GM12878 (cell line): ENCODE data around the gene MIA2. TPM values are rescaled to one million over a fixed set of nuclear protein-coding genes. Genes with fewer than 3 reads are reported as not detected.
A peak's percentile ranks its signal among the peaks of the same experiment; 100 is the strongest.

Experiments used
- ATF7 ChIP-seq: fragments of 450-650 bp; IDR thresholded peaks from 2 replicates; pipeline ENCODE4 v1.6.1; 2016; ENCODE audit warnings: low read depth, mild to moderate bottlenecking
- CEBPB ChIP-seq, 2 experiments: fragments of 150-350 bp in 1 of 2; IDR thresholded peaks; 2 replicates each; pipeline ENCODE4 v1.6.1; 2012 to 2014; ENCODE audit warnings: low read depth in 2 of 2, low read length in 2 of 2, borderline replicate concordance in 1 of 2, inconsistent platforms in 1 of 2
- CHD4 ChIP-seq: fragments of 200-600 bp; sonication (generic); IDR thresholded peaks from 2 replicates; pipeline ENCODE4 v1.6.1; 2016; ENCODE audit warnings: mild to moderate bottlenecking
- DPF2 ChIP-seq: fragments of 450-650 bp; IDR thresholded peaks from 2 replicates; pipeline ENCODE4 v1.6.1; 2017; ENCODE audit warnings: mild to moderate bottlenecking
- EP300 ChIP-seq, 2 experiments: fragments of 150-350 bp in 1 of 2; IDR thresholded peaks; 2 replicates each; pipeline ENCODE4 v1.6.1; 2011 to 2012; ENCODE audit warnings: low read depth in 2 of 2, low read length in 2 of 2, borderline replicate concordance in 1 of 2, improper control_type of control experiment in 1 of 2, inconsistent platforms in 1 of 2; ENCODE audit not compliant: control insufficient read depth in 1 of 2
- ESRRA ChIP-seq: IDR thresholded peaks from 2 replicates; pipeline ENCODE4 v1.6.1; 2012; ENCODE audit warnings: mild to moderate bottlenecking, low read length, improper control_type of control experiment
- RAD21 ChIP-seq: IDR thresholded peaks from 2 replicates; pipeline ENCODE4 v1.6.1; 2011; ENCODE audit warnings: mild to moderate bottlenecking, low read depth, low read length, moderate library complexity; ENCODE audit not compliant: insufficient read depth
- RCOR1 ChIP-seq: conservative IDR thresholded peaks from 2 replicates; pipeline ENCODE4 v1.6.1; 2012; ENCODE audit warnings: low read depth, low read length, improper control_type of control experiment
- RFX5 ChIP-seq: IDR thresholded peaks from 2 replicates; pipeline ENCODE4 v1.6.1; 2011; ENCODE audit warnings: low read depth, low read length, improper control_type of control experiment
- RUNX3 ChIP-seq: IDR thresholded peaks from 2 replicates; pipeline ENCODE4 v1.6.1; 2012; ENCODE audit warnings: low read length, inconsistent platforms
- SIX5 ChIP-seq: IDR thresholded peaks from 2 replicates; pipeline ENCODE4 v1.6.1; 2011; ENCODE audit warnings: mild to moderate bottlenecking, low read depth, low read length, moderate library complexity; ENCODE audit not compliant: severe bottlenecking
- SP1 ChIP-seq: IDR thresholded peaks from one replicate; pipeline ENCODE4 v1.6.1; 2011; ENCODE audit warnings: low read depth, low read length
- SUZ12 ChIP-seq: fragments of 200-600 bp; sonication (generic); IDR thresholded peaks from one replicate; pipeline ENCODE4 v1.6.1; 2018; ENCODE audit warnings: antibody characterized with exemption, mild to moderate bottlenecking; ENCODE audit not compliant: unreplicated experiment
- TBL1XR1 ChIP-seq: IDR thresholded peaks from 2 replicates; pipeline ENCODE4 v1.6.1; 2012; ENCODE audit warnings: low read depth, low read length, improper control_type of control experiment
- ZNF622 ChIP-seq: fragments of 450-650 bp; IDR thresholded peaks from 2 replicates; pipeline ENCODE4 v1.6.1; 2017; ENCODE audit warnings: mild to moderate bottlenecking, inconsistent platforms
- polyA plus RNA-seq, 11 experiments: library from polyadenylated mRNA; depleted of rRNA in 4 of 11; unstranded in 6 of 11; stranded (reverse) in 5 of 11; fragments of >200 nt; fragmentation: Nextera tagmentation in 4 of 11; fragmentation: Illumina TruSeq in 1 of 11; extraction: Ambion mirVana in 4 of 11; extraction: Trizol in 1 of 11; gene quantifications; 1 replicate in 1 of 11; 2 replicates in 10 of 11; pipeline versions ENCODE4 v1.2.1 to v1.2.3, GENCODE V29; 2011 to 2016; ENCODE audit warnings: inconsistent platforms in 2 of 11, missing spikeins in 2 of 11, low read depth in 1 of 11
- total RNA-seq, 4 experiments: library from RNA; depleted of rRNA in 3 of 4; stranded (reverse); fragments of >200 nt in 3 of 4; fragmentation: Illumina TruSeq in 1 of 4; extraction: Trizol in 1 of 4; gene quantifications; 2 replicates each; pipeline versions ENCODE4 v1.2.1 to v1.2.3, GENCODE V29; 2013 to 2021
- TF ChIP-seq, protein P1 (sequence below): IDR thresholded peaks from 2 replicates; pipeline ENCODE4 v1.6.1; 2012; ENCODE audit warnings: mild to moderate bottlenecking, low read depth, low read length
- TF ChIP-seq, protein P2 (sequence below): fragments of 450-650 bp; IDR thresholded peaks from 2 replicates; pipeline ENCODE4 v1.6.1; 2017; ENCODE audit warnings: low read depth, mild to moderate bottlenecking, moderate library complexity
- TF ChIP-seq, protein P3 (sequence below): fragments of 450-650 bp; formaldehyde crosslinking; IDR thresholded peaks from 2 replicates; pipeline ENCODE4 v1.4.0; 2020; ENCODE audit warnings: mild to moderate bottlenecking, moderate library complexity
- TF ChIP-seq, protein P4 (sequence below): fragments of 450-650 bp; IDR thresholded peaks from 2 replicates; pipeline ENCODE4 v1.6.1; 2014; ENCODE audit warnings: mild to moderate bottlenecking

Gene MIA2
- total and polyA plus RNA-seq, 10 of the 15 experiments (the other 5 are each of a cell fraction or from before 2014, with no cell fraction given) = 6.3 to 36.8 (median 17.1) TPM

DNA sequence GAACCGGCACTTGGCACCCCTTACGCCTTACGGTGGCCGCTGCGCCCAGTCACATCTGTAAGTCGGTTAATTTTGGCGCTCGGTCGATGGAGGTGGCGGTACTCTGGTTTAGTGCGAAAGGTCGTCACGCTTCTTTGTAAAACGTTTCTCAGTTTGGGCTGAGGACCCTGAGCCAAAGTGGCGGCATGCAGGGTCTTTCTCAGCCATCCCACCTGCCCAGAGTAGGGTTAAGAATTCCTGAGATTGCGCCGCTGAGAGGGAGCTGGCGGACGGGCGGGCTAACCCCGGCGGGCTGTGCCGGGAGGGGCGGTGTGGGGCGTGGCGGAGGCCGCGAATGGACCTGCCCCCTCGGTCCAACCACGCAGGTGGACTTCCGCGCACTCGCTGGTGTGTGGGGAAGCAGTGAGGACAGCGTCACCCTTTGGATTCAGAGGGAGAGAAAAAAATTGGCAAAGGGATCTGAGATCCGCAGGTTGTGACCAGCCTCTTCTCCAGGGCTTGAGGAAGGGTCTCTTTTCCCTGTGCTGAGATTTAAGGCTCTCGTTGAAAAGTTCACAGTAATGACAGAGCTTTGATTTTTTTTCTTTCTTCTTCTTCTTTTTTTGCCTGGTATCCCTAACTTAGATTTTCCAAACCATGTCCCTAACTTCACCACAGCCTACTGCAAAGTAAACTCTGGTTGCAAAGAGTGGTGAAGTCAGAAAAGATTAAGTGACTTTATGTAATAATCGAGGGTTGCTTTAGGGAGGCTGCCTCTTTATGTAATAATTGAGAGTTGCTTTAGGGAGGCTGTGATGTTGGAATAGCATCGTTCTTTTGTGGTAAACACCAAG lies 199.1 kb downstream of the MIA2 start (continued):
- TF ChIP-seq ATF7 = no peak
- TF ChIP-seq DPF2 = 0 out of 2 replicates have a peak, but pooled peaks have one; percentile 31
- TF ChIP-seq, protein P1, sequence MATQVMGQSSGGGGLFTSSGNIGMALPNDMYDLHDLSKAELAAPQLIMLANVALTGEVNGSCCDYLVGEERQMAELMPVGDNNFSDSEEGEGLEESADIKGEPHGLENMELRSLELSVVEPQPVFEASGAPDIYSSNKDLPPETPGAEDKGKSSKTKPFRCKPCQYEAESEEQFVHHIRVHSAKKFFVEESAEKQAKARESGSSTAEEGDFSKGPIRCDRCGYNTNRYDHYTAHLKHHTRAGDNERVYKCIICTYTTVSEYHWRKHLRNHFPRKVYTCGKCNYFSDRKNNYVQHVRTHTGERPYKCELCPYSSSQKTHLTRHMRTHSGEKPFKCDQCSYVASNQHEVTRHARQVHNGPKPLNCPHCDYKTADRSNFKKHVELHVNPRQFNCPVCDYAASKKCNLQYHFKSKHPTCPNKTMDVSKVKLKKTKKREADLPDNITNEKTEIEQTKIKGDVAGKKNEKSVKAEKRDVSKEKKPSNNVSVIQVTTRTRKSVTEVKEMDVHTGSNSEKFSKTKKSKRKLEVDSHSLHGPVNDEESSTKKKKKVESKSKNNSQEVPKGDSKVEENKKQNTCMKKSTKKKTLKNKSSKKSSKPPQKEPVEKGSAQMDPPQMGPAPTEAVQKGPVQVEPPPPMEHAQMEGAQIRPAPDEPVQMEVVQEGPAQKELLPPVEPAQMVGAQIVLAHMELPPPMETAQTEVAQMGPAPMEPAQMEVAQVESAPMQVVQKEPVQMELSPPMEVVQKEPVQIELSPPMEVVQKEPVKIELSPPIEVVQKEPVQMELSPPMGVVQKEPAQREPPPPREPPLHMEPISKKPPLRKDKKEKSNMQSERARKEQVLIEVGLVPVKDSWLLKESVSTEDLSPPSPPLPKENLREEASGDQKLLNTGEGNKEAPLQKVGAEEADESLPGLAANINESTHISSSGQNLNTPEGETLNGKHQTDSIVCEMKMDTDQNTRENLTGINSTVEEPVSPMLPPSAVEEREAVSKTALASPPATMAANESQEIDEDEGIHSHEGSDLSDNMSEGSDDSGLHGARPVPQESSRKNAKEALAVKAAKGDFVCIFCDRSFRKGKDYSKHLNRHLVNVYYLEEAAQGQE = no peak
- no peak for TF ChIP-seq SIX5
- TF ChIP-seq RFX5 = no peak
- TF ChIP-seq CHD4 = no peak
- TF ChIP-seq RAD21 = peak; percentile 31; the same call in 1 of the 2 replicates
- no peak for TF ChIP-seq SUZ12
- peak; percentile 10; the same call in 1 of the 2 replicates for TF ChIP-seq RUNX3
- TF ChIP-seq TBL1XR1 = no peak
- no peak for TF ChIP-seq EP300 (IDR thresholded peaks at IDR 0.05; ENCODE audit: borderline replicate concordance in 1 of 2, control insufficient read depth in 1 of 2, low read depth in 2 of 2, low read length in 2 of 2)
- TF ChIP-seq RCOR1 = peak; percentile 25; the same call in 1 of the 2 replicates
- TF ChIP-seq CEBPB (IDR thresholded peaks at IDR 0.05; ENCODE audit: borderline replicate concordance in 1 of 2, low read depth in 2 of 2, low read length in 2 of 2) = no peak
- peak; percentile 43 for TF ChIP-seq SP1
- TF ChIP-seq, protein P2, sequence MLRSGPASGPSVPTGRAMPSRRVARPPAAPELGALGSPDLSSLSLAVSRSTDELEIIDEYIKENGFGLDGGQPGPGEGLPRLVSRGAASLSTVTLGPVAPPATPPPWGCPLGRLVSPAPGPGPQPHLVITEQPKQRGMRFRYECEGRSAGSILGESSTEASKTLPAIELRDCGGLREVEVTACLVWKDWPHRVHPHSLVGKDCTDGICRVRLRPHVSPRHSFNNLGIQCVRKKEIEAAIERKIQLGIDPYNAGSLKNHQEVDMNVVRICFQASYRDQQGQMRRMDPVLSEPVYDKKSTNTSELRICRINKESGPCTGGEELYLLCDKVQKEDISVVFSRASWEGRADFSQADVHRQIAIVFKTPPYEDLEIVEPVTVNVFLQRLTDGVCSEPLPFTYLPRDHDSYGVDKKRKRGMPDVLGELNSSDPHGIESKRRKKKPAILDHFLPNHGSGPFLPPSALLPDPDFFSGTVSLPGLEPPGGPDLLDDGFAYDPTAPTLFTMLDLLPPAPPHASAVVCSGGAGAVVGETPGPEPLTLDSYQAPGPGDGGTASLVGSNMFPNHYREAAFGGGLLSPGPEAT = peak; percentile 81
- no peak for TF ChIP-seq ZNF622
- no peak for TF ChIP-seq ESRRA
- TF ChIP-seq, protein P3, sequence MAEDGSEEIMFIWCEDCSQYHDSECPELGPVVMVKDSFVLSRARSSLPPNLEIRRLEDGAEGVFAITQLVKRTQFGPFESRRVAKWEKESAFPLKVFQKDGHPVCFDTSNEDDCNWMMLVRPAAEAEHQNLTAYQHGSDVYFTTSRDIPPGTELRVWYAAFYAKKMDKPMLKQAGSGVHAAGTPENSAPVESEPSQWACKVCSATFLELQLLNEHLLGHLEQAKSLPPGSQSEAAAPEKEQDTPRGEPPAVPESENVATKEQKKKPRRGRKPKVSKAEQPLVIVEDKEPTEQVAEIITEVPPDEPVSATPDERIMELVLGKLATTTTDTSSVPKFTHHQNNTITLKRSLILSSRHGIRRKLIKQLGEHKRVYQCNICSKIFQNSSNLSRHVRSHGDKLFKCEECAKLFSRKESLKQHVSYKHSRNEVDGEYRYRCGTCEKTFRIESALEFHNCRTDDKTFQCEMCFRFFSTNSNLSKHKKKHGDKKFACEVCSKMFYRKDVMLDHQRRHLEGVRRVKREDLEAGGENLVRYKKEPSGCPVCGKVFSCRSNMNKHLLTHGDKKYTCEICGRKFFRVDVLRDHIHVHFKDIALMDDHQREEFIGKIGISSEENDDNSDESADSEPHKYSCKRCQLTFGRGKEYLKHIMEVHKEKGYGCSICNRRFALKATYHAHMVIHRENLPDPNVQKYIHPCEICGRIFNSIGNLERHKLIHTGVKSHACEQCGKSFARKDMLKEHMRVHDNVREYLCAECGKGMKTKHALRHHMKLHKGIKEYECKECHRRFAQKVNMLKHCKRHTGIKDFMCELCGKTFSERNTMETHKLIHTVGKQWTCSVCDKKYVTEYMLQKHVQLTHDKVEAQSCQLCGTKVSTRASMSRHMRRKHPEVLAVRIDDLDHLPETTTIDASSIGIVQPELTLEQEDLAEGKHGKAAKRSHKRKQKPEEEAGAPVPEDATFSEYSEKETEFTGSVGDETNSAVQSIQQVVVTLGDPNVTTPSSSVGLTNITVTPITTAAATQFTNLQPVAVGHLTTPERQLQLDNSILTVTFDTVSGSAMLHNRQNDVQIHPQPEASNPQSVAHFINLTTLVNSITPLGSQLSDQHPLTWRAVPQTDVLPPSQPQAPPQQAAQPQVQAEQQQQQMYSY = no peak
- TF ChIP-seq, protein P4, sequence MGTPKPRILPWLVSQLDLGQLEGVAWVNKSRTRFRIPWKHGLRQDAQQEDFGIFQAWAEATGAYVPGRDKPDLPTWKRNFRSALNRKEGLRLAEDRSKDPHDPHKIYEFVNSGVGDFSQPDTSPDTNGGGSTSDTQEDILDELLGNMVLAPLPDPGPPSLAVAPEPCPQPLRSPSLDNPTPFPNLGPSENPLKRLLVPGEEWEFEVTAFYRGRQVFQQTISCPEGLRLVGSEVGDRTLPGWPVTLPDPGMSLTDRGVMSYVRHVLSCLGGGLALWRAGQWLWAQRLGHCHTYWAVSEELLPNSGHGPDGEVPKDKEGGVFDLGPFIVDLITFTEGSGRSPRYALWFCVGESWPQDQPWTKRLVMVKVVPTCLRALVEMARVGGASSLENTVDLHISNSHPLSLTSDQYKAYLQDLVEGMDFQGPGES = no peak; the same call in 1 of the 2 replicates
